ENCODE results near the gene ARHGAP15. TPM values are rescaled to one million over a fixed set of nuclear protein-coding genes. Genes with fewer than 3 reads are reported as not detected.

Gene ARHGAP15
- total RNA-seq, 4 donors from 2014 or later = 7.9 to 32.5 (median 20.7) TPM

DNA sequence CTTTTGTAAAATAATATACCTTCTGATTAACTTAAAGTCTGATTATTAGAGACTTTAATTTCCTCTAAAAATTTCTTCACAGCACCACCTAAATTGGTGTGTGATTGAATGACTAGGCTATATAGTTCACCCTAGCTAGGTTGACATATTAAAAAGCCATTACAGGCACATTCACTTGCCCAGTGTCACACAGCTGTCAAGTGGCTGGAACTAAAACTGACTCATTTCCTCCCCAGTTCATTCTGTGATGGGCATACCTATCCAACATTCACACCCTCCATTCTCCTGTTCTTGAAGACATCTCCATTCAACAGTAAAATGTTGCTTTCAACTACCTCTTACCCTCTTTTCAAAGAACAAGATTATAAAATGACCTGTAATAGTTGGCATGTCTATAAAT is 334.5 kb downstream of the ARHGAP15 start:
- TF ChIP-seq, protein P1, sequence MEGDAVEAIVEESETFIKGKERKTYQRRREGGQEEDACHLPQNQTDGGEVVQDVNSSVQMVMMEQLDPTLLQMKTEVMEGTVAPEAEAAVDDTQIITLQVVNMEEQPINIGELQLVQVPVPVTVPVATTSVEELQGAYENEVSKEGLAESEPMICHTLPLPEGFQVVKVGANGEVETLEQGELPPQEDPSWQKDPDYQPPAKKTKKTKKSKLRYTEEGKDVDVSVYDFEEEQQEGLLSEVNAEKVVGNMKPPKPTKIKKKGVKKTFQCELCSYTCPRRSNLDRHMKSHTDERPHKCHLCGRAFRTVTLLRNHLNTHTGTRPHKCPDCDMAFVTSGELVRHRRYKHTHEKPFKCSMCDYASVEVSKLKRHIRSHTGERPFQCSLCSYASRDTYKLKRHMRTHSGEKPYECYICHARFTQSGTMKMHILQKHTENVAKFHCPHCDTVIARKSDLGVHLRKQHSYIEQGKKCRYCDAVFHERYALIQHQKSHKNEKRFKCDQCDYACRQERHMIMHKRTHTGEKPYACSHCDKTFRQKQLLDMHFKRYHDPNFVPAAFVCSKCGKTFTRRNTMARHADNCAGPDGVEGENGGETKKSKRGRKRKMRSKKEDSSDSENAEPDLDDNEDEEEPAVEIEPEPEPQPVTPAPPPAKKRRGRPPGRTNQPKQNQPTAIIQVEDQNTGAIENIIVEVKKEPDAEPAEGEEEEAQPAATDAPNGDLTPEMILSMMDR (IDR thresholded peaks at IDR 0.05; ENCODE audit: low read depth) = no peak

GRCh38 chr2:143466391-143466790 is 337.2 kb downstream of the ARHGAP15 start:
- TF ChIP-seq, protein P1 (IDR thresholded peaks at IDR 0.05; ENCODE audit: low read depth) = no peak

DNA sequence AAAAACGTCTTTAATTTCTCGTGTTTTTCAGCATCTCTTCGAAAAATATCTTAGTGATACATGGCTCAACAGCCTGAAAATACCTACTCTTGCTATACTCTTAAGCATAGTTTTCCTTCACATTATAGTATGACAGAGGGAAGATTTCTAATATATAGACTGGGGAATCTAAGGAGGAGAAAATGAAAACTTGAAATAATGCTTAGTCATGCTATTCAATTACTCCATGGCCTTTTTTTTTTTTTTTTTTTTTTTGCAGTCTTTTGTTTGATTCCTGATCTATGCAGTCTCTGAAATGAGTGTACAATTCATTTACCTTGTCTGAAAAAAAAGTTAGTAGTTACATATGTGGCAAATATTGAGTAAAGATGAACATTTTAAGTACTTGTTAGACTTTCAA is 337.8 kb downstream of the ARHGAP15 start:
- TF ChIP-seq, protein P1 (IDR thresholded peaks at IDR 0.05; ENCODE audit: low read depth) = no peak

- TF ChIP-seq, protein P1 (IDR thresholded peaks at IDR 0.05; ENCODE audit: low read depth) = no peak
Observed at GRCh38 chr2:143468341-143468888, 339.2 kb downstream of the ARHGAP15 start.

DNA sequence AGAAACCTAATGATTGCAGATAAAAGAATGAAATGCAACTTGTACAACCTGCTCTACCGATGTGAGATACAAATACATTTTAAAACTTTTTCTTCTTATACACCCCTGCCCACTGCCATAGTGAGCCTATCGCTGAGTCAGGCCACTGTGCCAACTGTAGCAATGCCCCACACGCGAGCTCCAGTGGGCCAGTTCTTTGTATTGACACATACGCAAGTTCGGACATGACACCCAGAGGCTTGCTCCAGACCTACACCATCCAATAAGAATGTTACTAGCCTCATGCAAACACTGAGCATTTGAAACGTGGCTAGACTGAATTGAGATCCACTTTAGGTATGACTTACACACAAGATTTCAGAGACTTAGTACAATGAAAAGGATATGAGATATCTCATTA is 340.1 kb downstream of the ARHGAP15 start:
- TF ChIP-seq, protein P1 (IDR thresholded peaks at IDR 0.05; ENCODE audit: low read depth) = no peak

GRCh38 chr2:143471550-143471949 is 342.3 kb downstream of the ARHGAP15 start:
- TF ChIP-seq, protein P1 (IDR thresholded peaks at IDR 0.05; ENCODE audit: low read depth) = no peak

GRCh38 chr2:143473216-143473615 is 344.0 kb downstream of the ARHGAP15 start:
- TF ChIP-seq, protein P1 (IDR thresholded peaks at IDR 0.05; ENCODE audit: low read depth) = no peak
